Measurements from ENCODE around the gene KIAA0319L.
"Not testable (repeated sequence)": the region's sequence is repeated elsewhere in the genome, so short reads cannot be mapped to it uniquely, and the experiment has no call there.

Gene KIAA0319L

GRCh38 chr1:35580949-35581388 is 23.8 kb upstream of the KIAA0319L start:
- no peak for DNase-seq

GRCh38 chr1:35577071-35577998 is 20.1 kb upstream of the KIAA0319L start:
- DNase-seq: peak; percentile 35

- DNase-seq: not testable (repeated sequence)
These were observed 19.5 kb upstream of the KIAA0319L start for GRCh38 chr1:35576766-35577070.

GRCh38 chr1:35576061-35576765 is 19.0 kb upstream of the KIAA0319L start:
- DNase-seq: no peak

- DNase-seq: no peak
These were observed 18.3 kb upstream of the KIAA0319L start for GRCh38 chr1:35575416-35575958.

DNA sequence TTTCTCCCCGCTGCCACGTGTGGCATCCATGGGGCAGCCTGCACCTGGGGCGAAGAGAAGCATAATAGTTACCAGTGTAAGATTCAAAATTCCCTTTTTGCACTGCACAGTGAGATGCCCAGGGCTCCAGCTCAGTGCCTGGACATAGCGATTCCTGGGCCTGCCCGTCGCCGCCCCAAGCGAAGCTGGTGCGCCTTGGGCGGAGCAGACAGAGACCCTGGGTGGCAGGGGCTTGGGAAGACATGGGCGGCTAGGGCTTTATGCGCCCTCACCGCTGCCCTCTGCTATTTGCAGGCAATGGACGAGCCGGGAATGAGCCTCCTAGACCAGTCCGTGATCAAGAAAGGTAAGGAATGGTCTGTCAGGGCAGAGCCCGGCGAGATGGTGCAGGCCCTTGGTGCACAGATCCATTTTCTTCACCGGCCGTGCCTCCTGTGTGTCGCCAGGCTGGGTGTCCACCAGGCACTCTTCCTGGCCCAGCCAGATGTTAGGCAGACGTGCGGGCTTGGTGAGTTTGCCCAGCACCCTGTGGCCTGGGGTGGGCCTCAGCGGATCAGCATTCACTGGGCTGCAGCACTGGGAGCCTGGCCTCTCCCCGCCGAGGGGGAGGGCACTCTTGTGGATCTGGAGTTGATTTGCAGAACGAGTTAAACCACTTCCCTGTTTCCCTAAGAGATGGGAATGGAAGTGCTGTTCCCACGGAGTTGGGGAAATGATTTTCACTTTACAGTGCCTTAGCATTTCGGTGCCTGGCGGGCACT is 17.6 kb upstream of the KIAA0319L start:
- peak; percentile 61 for DNase-seq

- DNase-seq: no peak
These were observed 17.0 kb upstream of the KIAA0319L start for GRCh38 chr1:35574125-35574654.

DNA sequence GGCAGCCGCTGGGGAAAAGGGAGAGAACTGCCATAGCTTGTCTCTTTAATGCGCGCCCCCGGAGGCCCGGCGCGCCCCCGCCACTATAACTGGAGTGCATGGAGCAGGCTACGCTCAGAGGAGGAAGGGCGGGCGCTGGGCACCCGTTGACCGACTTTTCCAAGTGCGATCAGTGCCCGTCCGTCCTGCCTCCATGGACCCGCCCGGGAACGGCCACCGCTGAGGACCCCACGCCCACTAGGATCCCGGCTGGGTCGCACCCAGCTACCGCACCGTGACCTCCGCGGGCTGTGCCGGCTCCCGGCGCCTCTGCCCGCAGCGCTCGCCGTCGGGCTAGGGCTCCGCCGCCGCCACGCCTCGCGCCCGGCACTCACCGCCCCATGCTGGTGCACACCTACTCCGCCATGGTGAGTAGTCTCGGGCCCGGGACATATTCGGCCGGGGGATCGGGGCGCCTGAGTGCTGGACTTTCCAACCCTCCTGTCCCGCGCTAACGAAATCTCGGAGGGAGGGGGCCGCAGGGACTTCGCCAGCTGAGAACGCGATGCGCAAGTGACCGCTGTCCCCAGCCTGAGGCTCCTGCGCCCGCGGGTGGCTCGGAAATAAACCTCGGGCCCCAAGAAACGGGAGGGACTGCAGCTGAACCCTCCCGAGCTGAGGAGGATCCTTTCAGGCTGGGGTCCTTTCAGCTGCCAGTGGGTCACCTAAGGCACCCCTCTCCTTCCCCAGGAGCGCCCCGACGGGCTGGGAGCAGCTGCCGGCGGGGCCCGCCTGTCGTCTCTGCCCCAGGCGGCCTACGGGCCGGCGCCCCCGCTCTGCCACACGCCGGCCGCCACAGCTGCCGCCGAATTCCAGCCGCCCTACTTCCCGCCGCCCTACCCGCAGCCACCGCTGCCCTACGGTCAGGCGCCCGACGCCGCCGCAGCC is 16.3 kb upstream of the KIAA0319L start, which contains the start of gene TFAP2E:
Gene TFAP2E, plus strand, starts transcription at position 117 of the 927 bp plus-strand sequence. Its CDS starts 264 bp downstream, at position 381.
- peak; percentile 49 for DNase-seq

GRCh38 chr1:35572296-35572695 is 15.1 kb upstream of the KIAA0319L start:
- no peak for DNase-seq

DNA sequence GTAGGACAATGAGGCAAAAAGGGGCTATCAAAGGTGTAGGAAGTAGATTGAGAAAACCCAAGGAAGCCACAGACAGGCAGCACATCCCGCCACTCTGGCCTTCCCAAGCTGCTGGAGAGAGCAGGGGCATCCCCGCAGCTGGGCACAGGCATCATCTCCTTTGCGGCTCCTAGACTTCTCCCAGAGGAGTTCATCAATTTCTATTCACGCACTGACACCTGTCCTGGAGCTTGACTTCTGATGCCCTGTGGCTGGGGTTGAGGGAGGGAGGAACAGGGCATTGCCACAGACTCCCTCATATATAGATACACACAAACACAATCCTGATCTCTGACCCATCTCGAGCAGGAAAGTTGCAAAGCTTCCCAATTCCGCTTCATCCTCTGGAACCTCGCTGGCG is 14.1 kb upstream of the KIAA0319L start:
- DNase-seq: no peak

- DNase-seq: no peak
These were observed 13.5 kb upstream of the KIAA0319L start for GRCh38 chr1:35570589-35571137.

- DNase-seq: no peak
These were observed 12.7 kb upstream of the KIAA0319L start for GRCh38 chr1:35569936-35570335.

DNA sequence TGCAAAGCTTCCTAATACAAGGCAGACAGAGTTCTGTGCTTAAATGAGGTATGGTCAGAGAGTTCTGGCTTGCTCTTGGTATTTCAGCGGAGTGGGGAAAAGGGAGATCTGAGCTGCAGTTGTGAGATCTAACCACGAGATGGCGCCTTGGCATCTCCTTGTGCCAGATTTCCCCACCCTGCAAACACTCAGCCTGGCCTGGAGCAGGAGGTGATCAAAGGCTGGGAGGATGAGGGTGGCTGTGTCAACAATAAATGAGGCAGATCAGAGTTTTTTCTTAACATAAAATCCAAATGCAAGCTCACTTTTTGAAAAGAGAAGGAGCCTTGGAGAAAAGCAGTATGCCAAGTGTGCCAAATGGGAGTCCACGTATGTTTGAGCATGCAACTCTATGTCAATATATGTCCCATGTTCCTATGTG is 11.8 kb upstream of the KIAA0319L start:
- peak; percentile 50 for DNase-seq

GRCh38 chr1:35567947-35568558 is 10.8 kb upstream of the KIAA0319L start:
- DNase-seq: no peak

DNA sequence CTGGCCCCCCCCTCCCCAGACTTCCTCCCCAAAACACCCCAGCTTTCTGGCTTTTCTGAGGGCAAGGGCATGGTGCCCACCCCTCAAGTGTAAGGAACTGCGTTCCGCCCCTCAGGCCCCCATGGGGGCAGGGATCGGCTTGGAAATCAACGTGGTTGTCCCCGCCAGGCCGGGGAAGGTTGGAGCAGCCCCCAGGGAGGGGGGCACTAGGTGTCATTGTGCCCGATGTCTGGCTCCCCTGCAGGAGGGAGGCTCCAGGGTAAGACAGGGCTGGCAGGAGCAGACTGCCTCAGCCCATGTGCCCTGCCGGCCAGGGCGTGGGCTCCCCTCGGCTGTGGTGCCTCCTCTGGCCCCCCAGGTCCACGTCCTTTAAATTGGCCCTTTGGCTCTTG is 8.5 kb upstream of the KIAA0319L start:
- no peak for DNase-seq

GRCh38 chr1:35564884-35565741 is 7.9 kb upstream of the KIAA0319L start:
- DNase-seq: no peak

GRCh38 chr1:35564037-35564883 is 7.1 kb upstream of the KIAA0319L start:
- peak; percentile 66 for DNase-seq

DNA sequence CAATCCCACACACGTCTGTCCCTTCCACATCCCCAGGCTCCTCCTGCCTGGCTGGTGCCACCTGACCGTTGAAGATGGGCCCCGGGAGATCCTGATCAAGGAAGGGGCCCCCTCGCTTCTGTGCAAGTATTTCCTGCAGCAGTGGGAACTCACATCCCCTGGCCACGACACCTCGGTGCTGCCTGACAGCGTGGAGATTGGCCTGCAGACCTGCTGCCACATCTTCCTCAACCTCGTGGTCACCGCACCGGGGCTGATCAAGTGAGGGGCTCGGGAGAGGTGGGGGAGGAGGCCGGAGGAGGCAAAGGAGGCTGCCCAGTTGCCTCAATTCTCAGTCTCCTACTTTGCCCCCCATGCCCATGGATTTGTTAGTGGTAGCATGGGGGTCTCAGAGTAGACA is 6.0 kb upstream of the KIAA0319L start:
- no peak for DNase-seq

Data from inflammatory macrophage treated with lipopolysaccharide for 4 hours (primary cell).